Esophagus squamous epithelium (tissue), 5 donors: Measurements from ENCODE around the gene SV2C. TPM values are rescaled to one million over a fixed set of nuclear protein-coding genes. Genes with fewer than 3 reads are reported as not detected.
A peak's percentile ranks its signal among the peaks of the same experiment; 100 is the strongest.

Experiments used
- DNase-seq: peaks from one replicate; lab custom pipeline; 2025; lab: John Stamatoyannopoulos, UW
- H3K27ac ChIP-seq, 4 donors: fragments of 200-600 bp; sonication (generic); one replicate each; pipeline ENCODE4 v1.5.1; 2016 to 2019; ENCODE audit warnings: mild to moderate bottlenecking in 1 of 4
- H3K27me3 ChIP-seq, 4 donors: fragments of 200-600 bp; sonication (generic); 1 replicate in 3 of 4; 2 replicates in 1 of 4; pipeline versions ENCODE4 v1.5.1 to v1.6.0; 2017 to 2021; ENCODE audit warnings: antibody characterized with exemption in 1 of 4
- H3K36me3 ChIP-seq, 3 donors: fragments of 200-600 bp; sonication (generic); one replicate each; pipeline ENCODE4 v1.5.1; 2016 to 2019
- H3K4me1 ChIP-seq, 3 donors: fragments of 200-600 bp; sonication (generic); one replicate each; pipeline ENCODE4 v1.5.1; 2017 to 2019
- H3K4me3 ChIP-seq, 4 donors: fragments of 200-600 bp; sonication (generic); 1 replicate in 3 of 4; 2 replicates in 1 of 4; pipeline ENCODE4 v1.5.1; 2016 to 2019; ENCODE audit warnings: mild to moderate bottlenecking in 2 of 4, moderate library complexity in 1 of 4
- H3K9me3 ChIP-seq, 3 donors: fragments of 200-600 bp; sonication (generic); one replicate each; pipeline ENCODE4 v1.5.1; 2016 to 2019
- POLR2A ChIP-seq, 4 donors: fragments of 450-650 bp; IDR thresholded peaks; one replicate each; pipeline ENCODE4 v1.6.1; 2017; ENCODE audit warnings: antibody characterized with exemption in 4 of 4, mild to moderate bottlenecking in 4 of 4, moderate library complexity in 3 of 4
- WGBS, 2 donors: methylation state at CpG; one replicate each; pipeline ENCODE4 v1.1.5; 2018; 5-methylcytosine and 5-hydroxymethylcytosine counted together
- intact Hi-C: fragments of 100-400 bp; cut with DNase I; formaldehyde crosslinking; loops from one replicate; pipeline ENCODE4 v1.15.0; 2022
- total RNA-seq, 4 donors: library from RNA; depleted of rRNA; stranded (reverse); fragments of >200 nt; gene quantifications; one replicate each; pipeline ENCODE4 v1.1.0, GENCODE V29; 2016
- TF ChIP-seq, protein P1 (sequence below), 6 experiments: fragments of 450-650 bp in 4 of 6; fragments of 200-600 bp in 2 of 6; sonication (generic) in 2 of 6; IDR thresholded peaks; one replicate each; pipeline ENCODE4 v1.5.1; 2016 to 2019; ENCODE audit warnings: antibody characterized with exemption in 6 of 6, mild to moderate bottlenecking in 4 of 6, moderate library complexity in 4 of 6
- donor health status: DM: yes; HTN: yes; CAD: no.

Gene SV2C
- total RNA-seq, 4 donors from 2014 or later, result under 0.01 to 0.26 (median 0.06) TPM

DNA sequence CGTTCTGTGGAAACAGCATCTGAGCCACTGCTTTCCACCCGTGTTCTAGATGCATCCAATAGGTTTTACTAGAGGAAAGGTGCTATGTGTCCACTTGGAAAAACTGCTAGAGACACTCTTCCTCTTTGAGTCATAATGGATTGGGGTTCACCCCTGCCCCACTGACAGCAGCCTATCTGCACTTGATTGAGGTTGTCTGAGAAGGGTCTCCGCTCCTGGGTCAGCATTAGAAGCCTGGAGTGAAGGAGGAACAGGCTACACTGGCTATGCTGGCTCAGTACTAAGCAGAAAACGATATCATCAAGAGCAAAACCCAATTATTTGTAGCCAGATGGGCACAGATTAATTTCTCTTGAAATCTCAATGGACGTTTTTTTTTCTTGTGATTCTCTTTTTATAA, 167.3 kb downstream of the SV2C start:
- DNase-seq, result no peak
- intact Hi-C loops, result no loop called here
- H3K36me3 ChIP-seq, result no peaks in the 10 kb centered on the region

GRCh38 chr5:76251656-76252055, 168.5 kb downstream of the SV2C start:
- H3K27ac ChIP-seq, result no peak overlapping the region
- H3K27me3 ChIP-seq, result peaks cover 0 to 10% (median 0%) of the 10 kb centered on the region in 4 donors
- H3K9me3 ChIP-seq, result no peaks in the 10 kb centered on the region
- H3K36me3 ChIP-seq, result no peaks in the 10 kb centered on the region
- DNase-seq, result no peak
- peaks cover 0 to 4% (median 0%) of the 10 kb centered on the region in 3 donors for H3K4me1 ChIP-seq
- intact Hi-C loops, result no loop called here
- no peak overlapping the region for H3K4me3 ChIP-seq
- WGBS, 2 donors, result 85 to 86% methylated on average over 2 of the region's 2 CpGs
- TF ChIP-seq, protein P1, sequence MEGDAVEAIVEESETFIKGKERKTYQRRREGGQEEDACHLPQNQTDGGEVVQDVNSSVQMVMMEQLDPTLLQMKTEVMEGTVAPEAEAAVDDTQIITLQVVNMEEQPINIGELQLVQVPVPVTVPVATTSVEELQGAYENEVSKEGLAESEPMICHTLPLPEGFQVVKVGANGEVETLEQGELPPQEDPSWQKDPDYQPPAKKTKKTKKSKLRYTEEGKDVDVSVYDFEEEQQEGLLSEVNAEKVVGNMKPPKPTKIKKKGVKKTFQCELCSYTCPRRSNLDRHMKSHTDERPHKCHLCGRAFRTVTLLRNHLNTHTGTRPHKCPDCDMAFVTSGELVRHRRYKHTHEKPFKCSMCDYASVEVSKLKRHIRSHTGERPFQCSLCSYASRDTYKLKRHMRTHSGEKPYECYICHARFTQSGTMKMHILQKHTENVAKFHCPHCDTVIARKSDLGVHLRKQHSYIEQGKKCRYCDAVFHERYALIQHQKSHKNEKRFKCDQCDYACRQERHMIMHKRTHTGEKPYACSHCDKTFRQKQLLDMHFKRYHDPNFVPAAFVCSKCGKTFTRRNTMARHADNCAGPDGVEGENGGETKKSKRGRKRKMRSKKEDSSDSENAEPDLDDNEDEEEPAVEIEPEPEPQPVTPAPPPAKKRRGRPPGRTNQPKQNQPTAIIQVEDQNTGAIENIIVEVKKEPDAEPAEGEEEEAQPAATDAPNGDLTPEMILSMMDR (IDR thresholded peaks at IDR 0.05), result no peak
- TF ChIP-seq POLR2A (IDR thresholded peaks at IDR 0.05), result no peak

More for the DNA sequence above, 167.3 kb downstream of the SV2C start:
- H3K9me3 ChIP-seq, result no peaks in the 10 kb centered on the region
- TF ChIP-seq, protein P1 (IDR thresholded peaks at IDR 0.05), result no peak
- TF ChIP-seq POLR2A (IDR thresholded peaks at IDR 0.05), result no peak
- peaks cover 0 to 4% (median 0%) of the 10 kb centered on the region in 4 donors for H3K27me3 ChIP-seq
- no peak overlapping the region for H3K4me3 ChIP-seq
- H3K27ac ChIP-seq, result no peak overlapping the region
- WGBS, 2 donors, result 54 to 56% methylated on average over 4 to 5 of the region's 5 CpGs
- H3K4me1 ChIP-seq, result no peaks in the 10 kb centered on the region

DNA sequence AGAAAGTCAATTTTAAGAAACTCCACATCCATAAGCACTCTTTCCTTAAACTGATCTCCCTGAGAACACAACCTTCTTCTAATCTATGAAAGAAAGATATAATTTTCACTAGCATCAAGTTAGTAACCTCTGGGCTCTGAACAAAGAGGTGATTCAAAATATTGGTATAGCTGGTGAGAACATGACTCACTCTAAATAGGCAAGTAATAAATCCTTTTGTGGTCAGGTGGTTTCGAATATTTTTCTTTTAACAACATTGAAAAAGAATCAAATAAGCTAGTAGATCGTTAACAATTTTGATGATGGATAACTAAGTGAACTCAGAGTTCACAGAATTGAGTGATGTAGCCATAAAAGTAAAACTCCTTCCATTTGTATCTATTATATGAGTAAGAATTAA, 169.3 kb downstream of the SV2C start:
- WGBS, 2 donors, result 42 to 47% methylated on average over 2 of the region's 2 CpGs
- no peak overlapping the region for H3K27ac ChIP-seq
- no peak overlapping the region for H3K4me3 ChIP-seq
- no peak for DNase-seq
- intact Hi-C loops, result no loop called here
- H3K27me3 ChIP-seq, result peaks cover 0 to 10% (median 0%) of the 10 kb centered on the region in 4 donors
- TF ChIP-seq, protein P1 (IDR thresholded peaks at IDR 0.05), result no peak
- TF ChIP-seq POLR2A (IDR thresholded peaks at IDR 0.05), result no peak
- peaks cover 0 to 4% (median 0%) of the 10 kb centered on the region in 3 donors for H3K4me1 ChIP-seq
- no peaks in the 10 kb centered on the region for H3K9me3 ChIP-seq
- H3K36me3 ChIP-seq, result no peaks in the 10 kb centered on the region

- Histone ChIP-seq H3K36me3 (no peaks in the 10 kb centered on the region), H3K9me3 (no peaks in the 10 kb centered on the region), H3K4me3 (no peak overlapping the region), H3K27me3 (peaks cover 0 to 10% (median 0%) of the 10 kb centered on the region in 4 donors), H3K27ac (no peak overlapping the region), H3K4me1 (peaks cover 0 to 4% (median 0%) of the 10 kb centered on the region in 3 donors)
- intact Hi-C loops, result no loop called here
- WGBS, 2 donors, result 21 to 23% methylated on average over 7 to 8 of the region's 8 CpGs
- DNase-seq, result no peak
- no peak for TF ChIP-seq POLR2A (IDR thresholded peaks at IDR 0.05)
- TF ChIP-seq, protein P1 (IDR thresholded peaks at IDR 0.05), result peak; percentile 24 to 65 (median 44)
Measured at GRCh38 chr5:76256116-76256889, 173.1 kb downstream of the SV2C start.

GRCh38 chr5:76257225-76257833, 174.1 kb downstream of the SV2C start:
- TF ChIP-seq, protein P1 (IDR thresholded peaks at IDR 0.05), result no peak
- TF ChIP-seq POLR2A (IDR thresholded peaks at IDR 0.05), result no peak
- Histone ChIP-seq H3K9me3 (no peaks in the 10 kb centered on the region), H3K27ac (no peak overlapping the region), H3K4me3 (no peak overlapping the region), H3K4me1 (peaks cover 0 to 4% (median 0%) of the 10 kb centered on the region in 3 donors), H3K36me3 (no peaks in the 10 kb centered on the region), H3K27me3 (peaks cover 0 to 10% (median 0%) of the 10 kb centered on the region in 4 donors)
- intact Hi-C loops, result no loop called here
- no peak for DNase-seq
- WGBS, 2 donors, result 69 to 73% methylated on average over 6 of the region's 6 CpGs
